ENCODE measurements around the gene PHF19.
A peak's percentile ranks its signal among the peaks of the same experiment; 100 is the strongest.

PHF19 gene

GRCh38 chr9:120872791-120873502, 4.0 kb downstream of the PHF19 start:
- no peak for DNase-seq

- no peak for DNase-seq
Measured at GRCh38 chr9:120870206-120870605, 6.8 kb downstream of the PHF19 start.

GRCh38 chr9:120869726-120870125, 7.3 kb downstream of the PHF19 start:
- DNase-seq = no peak

DNA sequence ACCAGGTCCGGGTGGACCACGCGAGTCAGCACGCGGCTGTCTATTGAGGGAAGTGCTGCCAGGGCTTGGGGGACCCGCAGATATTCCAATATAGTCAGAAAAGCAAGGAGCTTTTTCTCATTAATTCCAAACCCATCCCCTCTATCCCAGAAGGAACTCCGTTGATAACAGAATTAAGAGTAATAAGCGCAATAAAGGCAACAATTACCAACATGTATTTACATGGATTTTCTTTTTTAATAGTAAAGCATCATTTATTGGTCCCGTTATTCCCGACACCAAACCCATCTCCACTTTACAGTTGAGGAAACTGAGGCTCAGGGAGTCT, 7.7 kb downstream of the PHF19 start:
- DNase-seq = no peak

DNA sequence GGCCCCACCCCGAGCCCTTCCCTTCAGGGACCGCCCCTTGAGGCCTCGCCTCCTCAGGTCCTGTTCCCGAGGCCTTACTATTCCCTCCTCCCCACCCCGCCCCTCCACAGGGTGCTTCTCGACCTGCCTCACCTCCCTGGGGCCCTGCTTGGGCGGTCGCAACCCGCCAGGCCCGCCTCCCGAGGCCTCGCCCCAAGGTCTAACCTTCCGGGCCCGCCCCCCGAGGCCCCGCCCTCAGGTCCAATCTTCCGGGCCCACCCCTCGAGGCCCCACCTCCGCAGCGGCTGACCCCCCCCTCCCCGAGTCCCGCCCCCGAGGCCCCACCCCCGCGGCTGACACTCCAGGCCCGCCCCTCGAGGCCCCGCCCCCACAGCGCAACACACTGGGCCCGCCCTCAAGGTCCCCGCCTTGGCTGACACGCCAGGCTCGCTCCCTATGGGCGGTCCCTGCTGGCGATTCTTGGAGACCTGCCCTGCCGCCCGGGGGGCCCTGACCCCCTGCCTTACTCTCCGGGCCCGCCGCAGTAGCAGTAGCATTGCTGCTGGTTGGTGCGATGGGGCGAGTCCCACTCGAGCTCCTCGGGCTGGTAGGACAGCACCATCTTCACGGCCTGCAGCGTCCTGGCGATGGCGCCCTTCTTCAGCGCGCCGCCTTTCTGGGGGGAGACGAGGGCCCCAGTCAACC, 8.2 kb downstream of the PHF19 start:
- peak; percentile 97 for DNase-seq

- DNase-seq = no peak
Measured at GRCh38 chr9:120868339-120868675, 8.7 kb downstream of the PHF19 start.

GRCh38 chr9:120867676-120868338, 9.2 kb downstream of the PHF19 start:
- DNase-seq = no peak

DNA sequence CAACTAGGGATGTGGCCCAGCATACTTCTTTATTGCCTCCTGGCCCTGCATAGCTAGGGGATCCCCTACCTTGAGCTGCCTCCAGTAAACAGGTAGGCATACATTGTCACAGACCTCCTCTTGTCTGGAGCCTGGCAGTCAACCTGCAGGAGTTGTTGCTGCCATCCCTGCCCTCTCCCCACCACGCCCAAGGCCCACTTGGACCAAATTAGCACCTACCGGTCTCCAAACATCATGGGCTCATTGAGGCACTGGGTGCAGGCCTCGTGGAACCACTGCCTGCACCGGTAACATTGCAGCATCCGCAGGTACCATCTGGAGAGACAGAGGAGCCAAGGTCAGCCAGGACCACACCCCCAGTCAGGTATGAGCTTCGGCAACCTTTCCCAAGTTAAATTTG, 10.3 kb downstream of the PHF19 start:
- DNase-seq = no peak

GRCh38 chr9:120865809-120866208, 11.2 kb downstream of the PHF19 start:
- DNase-seq = no peak

DNA sequence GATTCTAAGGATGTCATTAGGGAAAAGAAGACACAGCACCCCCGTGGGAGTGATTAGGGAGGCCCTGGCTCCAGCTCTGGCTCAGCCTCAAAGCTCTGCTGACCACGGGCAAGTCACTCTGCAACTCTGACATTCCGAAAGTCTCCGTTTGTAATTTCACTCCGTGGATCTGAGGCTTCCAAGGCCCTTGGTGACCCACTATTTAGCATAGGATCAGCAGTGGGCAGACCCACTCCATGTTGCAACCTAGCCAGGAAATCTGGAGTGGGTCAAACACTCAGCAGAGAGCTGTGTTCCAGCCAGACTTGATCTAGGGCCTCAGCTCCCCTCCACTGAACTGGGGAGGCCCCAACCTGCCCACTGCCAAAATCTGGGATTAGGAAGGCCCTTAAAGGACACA, 11.8 kb downstream of the PHF19 start:
- no peak for DNase-seq

DNA sequence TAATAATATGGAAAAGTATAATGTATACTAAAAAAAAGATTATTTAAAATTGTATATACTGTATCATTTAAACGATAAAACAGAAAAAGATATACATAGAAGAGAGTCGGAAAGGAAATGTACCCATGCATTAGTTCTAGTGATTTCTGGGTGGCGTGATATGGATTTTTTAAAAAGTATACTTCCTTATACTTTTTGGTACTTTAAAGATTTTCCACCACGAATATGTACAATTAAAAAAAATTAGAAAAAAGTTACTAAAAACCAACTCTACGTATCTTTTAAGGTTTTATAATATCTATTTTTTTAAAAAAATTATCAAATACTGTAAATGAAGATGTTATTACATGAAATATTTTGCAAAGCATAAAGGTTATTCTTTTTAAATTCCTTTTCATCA, 12.3 kb downstream of the PHF19 start:
- no peak for DNase-seq

DNA sequence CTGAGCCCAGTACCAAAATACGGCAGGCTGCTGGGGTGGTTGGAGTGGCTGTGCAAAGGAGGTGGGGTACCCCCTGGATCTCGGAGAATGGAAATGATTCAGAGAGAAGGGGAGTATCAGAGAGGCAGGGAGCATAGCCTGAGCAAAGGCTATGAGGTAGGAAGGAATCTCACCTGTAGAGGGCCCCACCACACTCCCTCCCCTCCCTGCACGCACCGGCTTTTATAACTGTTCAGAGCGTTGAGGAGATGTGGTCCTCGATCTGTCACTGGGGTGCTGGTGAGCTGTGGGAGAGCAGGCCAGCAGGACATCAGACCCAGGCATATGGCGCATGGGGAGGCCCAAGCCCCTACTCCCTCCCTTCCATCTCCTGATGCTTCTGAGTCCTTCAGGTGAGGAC, 13.2 kb downstream of the PHF19 start:
- DNase-seq = no peak

DNA sequence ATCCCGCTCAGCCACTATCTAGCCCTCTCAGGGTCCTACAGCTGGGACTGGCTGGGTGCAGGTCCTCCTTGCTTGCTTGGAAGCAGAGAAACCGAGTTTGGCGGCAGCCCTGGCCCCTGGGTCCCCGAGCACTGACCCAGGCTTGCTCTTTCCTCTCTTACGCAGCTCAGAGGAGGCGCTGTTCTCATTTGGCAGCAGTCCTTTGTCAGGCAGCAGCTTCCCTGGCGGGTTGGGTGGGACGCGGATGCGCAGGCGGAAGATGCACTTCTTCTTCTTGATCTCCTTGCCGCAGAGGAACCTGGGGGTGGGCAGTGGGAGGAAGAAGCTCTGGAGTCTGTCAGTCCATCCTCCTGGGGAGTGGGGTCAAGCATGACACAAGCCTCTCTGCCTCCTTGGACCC, 14.5 kb downstream of the PHF19 start:
- no peak for DNase-seq

DNA sequence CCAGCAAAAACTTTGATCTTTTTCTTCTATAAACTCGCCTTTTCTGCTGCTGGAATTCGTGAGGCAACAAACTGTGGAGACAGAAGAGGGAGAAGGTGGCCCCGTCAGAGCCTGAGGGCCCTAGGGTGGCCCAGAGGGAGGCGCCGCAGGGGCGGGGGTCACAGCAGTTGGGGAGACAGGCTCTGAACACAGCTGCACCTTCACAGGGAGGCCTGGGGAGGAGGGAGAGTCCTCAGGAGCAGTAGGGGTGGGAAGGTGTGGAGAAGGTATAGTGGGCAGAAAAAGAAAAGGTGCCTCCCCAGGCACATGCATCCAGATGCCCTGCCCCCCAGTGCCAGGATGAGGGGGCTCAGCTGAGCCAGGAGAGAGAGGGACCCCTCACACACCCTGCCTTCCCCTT, 15.1 kb downstream of the PHF19 start:
- DNase-seq = no peak

DNA sequence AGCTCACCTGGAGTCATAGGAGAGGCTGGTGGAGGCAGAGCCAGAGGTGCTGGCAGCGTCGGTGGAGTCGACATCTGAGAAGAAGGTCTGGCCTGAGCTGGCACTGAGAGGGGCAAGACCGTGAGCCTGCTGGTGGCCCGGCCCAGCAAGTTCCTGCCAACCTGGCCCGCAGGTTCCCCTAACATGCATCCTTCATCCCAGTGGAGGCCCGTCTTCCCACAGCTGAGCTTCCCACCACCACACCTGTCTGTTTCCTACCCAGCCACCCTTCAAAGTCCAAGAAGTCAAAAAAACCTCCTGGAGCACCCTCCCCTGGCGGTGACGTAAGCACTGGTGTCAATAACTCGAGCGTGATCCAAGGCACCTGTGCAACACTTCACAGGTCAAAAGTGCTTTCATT, 16.9 kb downstream of the PHF19 start:
- DNase-seq = no peak

- no peak for DNase-seq
Measured at GRCh38 chr9:120859361-120859760, 17.6 kb downstream of the PHF19 start.

GRCh38 chr9:120857902-120858301, 19.1 kb downstream of the PHF19 start:
- DNase-seq = no peak

DNA sequence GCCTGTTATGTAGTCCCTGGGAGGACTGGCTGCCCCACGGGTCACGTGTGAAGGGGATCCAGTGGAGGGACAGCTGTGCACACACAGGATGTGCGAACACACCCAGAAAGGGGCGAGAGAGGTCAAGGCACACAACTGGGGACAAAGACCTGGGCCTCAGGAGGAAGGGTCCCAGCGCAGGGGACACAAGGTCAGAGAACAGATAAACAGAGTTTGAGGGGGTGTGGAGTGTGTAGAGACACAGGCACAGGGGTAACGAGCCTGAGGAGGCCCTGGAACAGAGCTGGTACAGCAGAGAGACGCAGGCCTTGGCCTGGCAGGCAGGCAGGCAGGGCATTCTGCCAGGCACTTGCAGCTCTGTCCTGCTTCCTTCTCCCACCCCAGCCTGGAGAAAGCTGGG, 19.5 kb downstream of the PHF19 start:
- no peak for DNase-seq

DNA sequence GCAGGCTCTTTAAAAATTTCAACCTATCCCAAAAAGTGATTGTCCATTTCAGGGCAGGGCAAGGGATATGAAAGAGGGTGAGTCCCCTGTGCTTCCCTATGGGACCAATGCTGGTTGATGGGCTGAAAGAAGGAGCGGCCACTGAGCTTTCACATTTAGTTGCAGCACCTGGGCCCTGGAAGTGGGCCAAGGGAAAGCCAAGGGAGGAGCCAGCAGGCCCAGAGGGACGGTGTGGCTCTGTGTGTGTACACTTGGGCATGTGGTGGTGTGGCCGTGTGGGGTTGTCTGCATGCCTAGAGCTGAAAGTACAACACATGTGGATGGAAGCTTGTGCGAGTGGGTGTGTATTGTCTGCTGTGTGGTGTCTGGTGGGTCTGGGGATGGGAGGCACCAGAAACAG, 20.3 kb downstream of the PHF19 start:
- DNase-seq = no peak

- DNase-seq = no peak
Measured at GRCh38 chr9:120855827-120856670, 20.9 kb downstream of the PHF19 start.

- no peak for DNase-seq
Measured at GRCh38 chr9:120854596-120855327, 22.2 kb downstream of the PHF19 start.

DNA sequence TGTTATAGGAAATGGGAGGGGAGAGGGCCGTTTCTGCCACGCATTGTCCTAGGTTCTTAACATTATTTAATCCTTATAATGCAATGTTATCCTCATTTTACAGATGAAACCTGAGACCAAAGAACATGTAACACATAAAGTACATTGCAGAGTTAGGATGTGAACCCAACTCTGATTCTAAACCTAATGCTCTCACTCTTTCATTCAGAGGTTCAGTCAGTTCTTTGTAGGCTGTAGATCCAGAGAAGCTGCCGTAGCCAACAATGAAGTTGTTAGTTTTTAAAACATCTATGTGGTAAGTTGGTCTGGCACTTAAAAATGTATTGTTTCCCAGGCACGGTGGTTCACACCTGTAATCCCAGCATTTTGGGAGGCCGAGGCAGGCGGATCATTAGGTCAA, 23.8 kb downstream of the PHF19 start:
- no peak for DNase-seq
